PFSK-1 (cell line): ENCODE measurements around the gene CACNA1C.

Source experiments
- FOXP2 ChIP-seq: optimal IDR thresholded peaks from 2 replicates; pipeline ENCODE3; 2011; ENCODE audit warnings: borderline replicate concordance, control low read depth, inconsistent platforms; ENCODE audit not compliant: insufficient read depth; ENCODE audit errors: extremely low read length, extremely low read depth
- POLR2AphosphoS5 ChIP-seq: IDR thresholded peaks from 2 replicates; pipeline ENCODE4 v1.6.1; 2012; ENCODE audit warnings: low read depth, mild to moderate bottlenecking, control low read depth, low read length, moderate library complexity
- SIN3A ChIP-seq: IDR thresholded peaks from 2 replicates; pipeline ENCODE4 v1.6.1; 2012; ENCODE audit warnings: mild to moderate bottlenecking, low read length, moderate library complexity, borderline replicate concordance; ENCODE audit not compliant: insufficient read depth
- TAF1 ChIP-seq: IDR thresholded peaks from 2 replicates; pipeline ENCODE4 v1.6.1; 2012; ENCODE audit warnings: low read length, control low read depth, borderline replicate concordance; ENCODE audit not compliant: insufficient read depth
- TF ChIP-seq, protein P1 (sequence below), 2 experiments: IDR thresholded peaks; 2 replicates each; pipeline versions ENCODE4 v1.6.1 to v1.8.0; 2011 to 2012; ENCODE audit warnings: low read depth in 2 of 2, low read length in 2 of 2, control low read depth in 1 of 2, inconsistent platforms in 1 of 2, mild to moderate bottlenecking in 1 of 2, moderate library complexity in 1 of 2; ENCODE audit not compliant: insufficient read depth in 1 of 2

The CACNA1C gene

DNA sequence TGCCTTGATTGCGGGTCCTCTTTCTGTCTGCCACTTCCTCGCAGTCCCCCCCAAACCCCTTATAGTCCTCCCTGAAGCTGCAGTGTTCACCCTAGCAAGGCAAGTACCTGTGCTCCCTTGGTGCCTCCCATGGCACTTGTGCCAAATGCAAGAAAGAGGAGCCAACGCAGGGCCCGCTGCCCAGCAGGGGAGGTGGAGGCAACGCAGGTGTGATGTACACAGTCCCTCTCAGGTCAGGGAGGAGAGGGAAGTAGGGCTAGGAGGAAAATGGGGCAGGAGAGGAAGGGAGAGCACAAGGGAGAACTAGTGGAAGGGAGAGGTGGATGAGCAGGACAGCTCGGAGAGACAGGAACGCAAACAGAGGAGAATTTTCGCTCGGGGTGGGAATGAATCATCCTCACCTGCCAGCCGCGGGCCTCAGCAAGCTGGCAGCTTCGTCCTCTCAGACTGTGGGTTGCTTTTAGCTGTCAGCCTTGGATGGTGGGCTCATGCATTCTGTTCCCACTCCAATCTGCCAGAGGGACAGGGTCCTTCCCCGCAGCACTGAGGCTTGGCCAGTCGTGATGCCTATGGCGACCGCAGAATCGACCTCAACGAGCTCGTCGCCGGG, 357.0 kb downstream of the CACNA1C start:
- TF ChIP-seq POLR2AphosphoS5 (no peak), FOXP2 (no peak), SIN3A (no peak), TAF1 (no peak)
- TF ChIP-seq, protein P1, sequence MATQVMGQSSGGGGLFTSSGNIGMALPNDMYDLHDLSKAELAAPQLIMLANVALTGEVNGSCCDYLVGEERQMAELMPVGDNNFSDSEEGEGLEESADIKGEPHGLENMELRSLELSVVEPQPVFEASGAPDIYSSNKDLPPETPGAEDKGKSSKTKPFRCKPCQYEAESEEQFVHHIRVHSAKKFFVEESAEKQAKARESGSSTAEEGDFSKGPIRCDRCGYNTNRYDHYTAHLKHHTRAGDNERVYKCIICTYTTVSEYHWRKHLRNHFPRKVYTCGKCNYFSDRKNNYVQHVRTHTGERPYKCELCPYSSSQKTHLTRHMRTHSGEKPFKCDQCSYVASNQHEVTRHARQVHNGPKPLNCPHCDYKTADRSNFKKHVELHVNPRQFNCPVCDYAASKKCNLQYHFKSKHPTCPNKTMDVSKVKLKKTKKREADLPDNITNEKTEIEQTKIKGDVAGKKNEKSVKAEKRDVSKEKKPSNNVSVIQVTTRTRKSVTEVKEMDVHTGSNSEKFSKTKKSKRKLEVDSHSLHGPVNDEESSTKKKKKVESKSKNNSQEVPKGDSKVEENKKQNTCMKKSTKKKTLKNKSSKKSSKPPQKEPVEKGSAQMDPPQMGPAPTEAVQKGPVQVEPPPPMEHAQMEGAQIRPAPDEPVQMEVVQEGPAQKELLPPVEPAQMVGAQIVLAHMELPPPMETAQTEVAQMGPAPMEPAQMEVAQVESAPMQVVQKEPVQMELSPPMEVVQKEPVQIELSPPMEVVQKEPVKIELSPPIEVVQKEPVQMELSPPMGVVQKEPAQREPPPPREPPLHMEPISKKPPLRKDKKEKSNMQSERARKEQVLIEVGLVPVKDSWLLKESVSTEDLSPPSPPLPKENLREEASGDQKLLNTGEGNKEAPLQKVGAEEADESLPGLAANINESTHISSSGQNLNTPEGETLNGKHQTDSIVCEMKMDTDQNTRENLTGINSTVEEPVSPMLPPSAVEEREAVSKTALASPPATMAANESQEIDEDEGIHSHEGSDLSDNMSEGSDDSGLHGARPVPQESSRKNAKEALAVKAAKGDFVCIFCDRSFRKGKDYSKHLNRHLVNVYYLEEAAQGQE (IDR thresholded peaks at IDR 0.05; ENCODE audit: insufficient read depth in 1 of 2, low read depth in 2 of 2, low read length in 2 of 2), result no peak

- TF ChIP-seq, protein P1 (IDR thresholded peaks at IDR 0.05; ENCODE audit: insufficient read depth in 1 of 2, low read depth in 2 of 2, low read length in 2 of 2), result no peak
- TF ChIP-seq TAF1, result no peak
- TF ChIP-seq SIN3A, result no peak
- TF ChIP-seq POLR2AphosphoS5, result no peak
- TF ChIP-seq FOXP2, result no peak
These were observed 357.7 kb downstream of the CACNA1C start for GRCh38 chr12:2410496-2410895.

GRCh38 chr12:2411011-2411410, 358.2 kb downstream of the CACNA1C start:
- no peak for TF ChIP-seq POLR2AphosphoS5

DNA sequence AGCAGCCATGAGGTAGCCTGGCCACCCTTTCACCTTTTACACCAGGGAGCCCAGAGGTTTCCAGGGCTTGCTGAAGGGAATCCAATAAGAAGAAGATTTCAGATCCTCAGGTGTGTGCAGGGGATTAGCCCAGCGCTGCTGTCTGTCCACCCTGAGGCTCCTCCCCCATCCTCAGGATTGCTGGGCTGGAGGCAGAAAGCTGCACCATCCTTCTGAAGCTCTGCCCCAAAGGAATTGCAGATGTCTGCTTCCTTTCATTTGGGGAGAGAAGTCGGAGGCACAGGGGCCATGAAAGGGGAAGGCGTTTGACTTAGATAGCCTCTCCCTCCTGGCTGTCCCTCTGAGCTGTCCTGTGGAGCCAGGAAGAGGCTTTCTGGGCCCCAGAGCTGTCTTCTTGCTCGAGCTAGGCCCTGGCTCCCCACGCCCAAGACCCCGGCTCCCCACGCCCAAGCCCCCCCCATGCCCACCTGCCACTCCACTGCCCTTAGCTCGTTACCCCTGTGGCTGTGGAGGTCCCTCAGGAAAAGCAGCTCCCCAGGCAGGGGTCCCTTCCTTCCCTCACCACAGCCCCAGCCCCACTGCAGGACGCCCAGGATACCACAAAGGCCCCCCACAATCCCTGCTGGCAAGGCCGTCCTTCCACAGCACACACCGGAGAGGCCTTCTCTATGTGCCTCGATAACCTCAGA, 359.0 kb downstream of the CACNA1C start:
- no peak for TF ChIP-seq FOXP2
- TF ChIP-seq, protein P1 (IDR thresholded peaks at IDR 0.05; ENCODE audit: insufficient read depth in 1 of 2, low read depth in 2 of 2, low read length in 2 of 2), result no peak
- no peak for TF ChIP-seq SIN3A
- no peak for TF ChIP-seq TAF1
- TF ChIP-seq POLR2AphosphoS5, result no peak

GRCh38 chr12:2412305-2412643, 359.5 kb downstream of the CACNA1C start:
- TF ChIP-seq TAF1, result no peak

DNA sequence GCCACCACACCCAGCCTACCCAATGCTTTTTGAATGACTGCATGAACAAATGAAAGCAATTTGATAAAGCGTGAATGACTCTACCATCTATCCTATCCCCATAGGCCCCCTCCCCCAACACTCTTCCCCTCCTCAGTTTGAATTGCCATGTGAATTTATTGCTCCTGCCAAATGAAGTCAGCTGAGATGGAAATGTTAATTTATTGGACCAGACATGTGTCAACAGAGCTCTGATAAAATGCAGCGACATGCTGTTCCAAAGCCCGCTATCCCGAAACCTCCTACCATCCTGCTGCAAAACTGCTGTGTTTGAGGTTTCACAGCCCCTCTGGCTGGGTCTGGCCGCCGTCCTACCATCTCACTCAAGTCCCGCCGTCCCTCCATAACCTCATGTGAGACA, 360.5 kb downstream of the CACNA1C start:
- TF ChIP-seq SIN3A, result no peak
- TF ChIP-seq, protein P1 (IDR thresholded peaks at IDR 0.05; ENCODE audit: insufficient read depth in 1 of 2, low read depth in 2 of 2, low read length in 2 of 2), result no peak
- no peak for TF ChIP-seq FOXP2
- TF ChIP-seq POLR2AphosphoS5, result no peak
- TF ChIP-seq TAF1, result no peak
